Measurements from ENCODE around the gene DZANK1.

The DZANK1 gene

DNA sequence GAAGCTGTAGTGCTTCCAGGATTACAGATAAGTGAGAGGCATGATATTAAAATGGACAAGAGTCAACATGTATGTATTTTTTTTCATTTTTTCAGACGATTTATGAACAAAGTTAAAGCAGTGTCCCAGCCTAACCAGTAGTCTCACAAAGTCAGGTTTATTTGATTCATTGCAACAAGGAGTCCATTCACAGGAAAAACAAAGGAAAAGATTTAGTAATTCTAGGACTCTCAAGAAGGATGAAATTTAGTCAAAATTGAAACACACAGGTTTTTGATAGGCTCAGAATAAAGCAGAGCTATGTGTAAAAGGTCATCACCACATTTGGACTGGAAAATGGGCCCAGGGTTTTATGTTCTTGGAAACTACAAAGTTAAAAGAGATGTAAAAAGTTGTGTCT lies 94.5 kb downstream of the DZANK1 start:
- ChIA-PET POLR2A (no interaction called here), CTCF (no interaction called here)
- Histone ChIP-seq H3K9me3 (ENCODE audit: control insufficient read depth, insufficient read depth, low read depth, low read length) (no peaks in the 10 kb centered on the region), H3K4me3 (ENCODE audit: low read depth, low read length) (no peak overlapping the region), H3K36me3 (ENCODE audit: control insufficient read depth in 2 of 2, insufficient read depth in 1 of 2, low read length in 2 of 2) (no peaks in the 10 kb centered on the region), H3K4me1 (ENCODE audit: control insufficient read depth, insufficient read depth, low read length) (no peaks in the 10 kb centered on the region), H3K27ac (ENCODE audit: extremely low read depth, low read depth, low read length) (no peak overlapping the region)
- TF ChIP-seq ZNF391 (tag by site-specific recombination; IDR thresholded peaks at IDR 0.05; ENCODE audit: borderline replicate concordance, low read depth) (no peak), ZNF677 (tag by site-specific recombination; IDR thresholded peaks at IDR 0.05) (no peak), ZNF621 (tag by site-specific recombination; IDR thresholded peaks at IDR 0.05) (no peak), ZNF274 (IDR thresholded peaks at IDR 0.05; ENCODE audit: low read length) (no peak), ZNF274 (tag by site-specific recombination; IDR thresholded peaks at IDR 0.05; ENCODE audit: borderline replicate concordance) (no peak), MYNN (tag by site-specific recombination; IDR thresholded peaks at IDR 0.05; ENCODE audit: borderline replicate concordance) (no peak)
- TF ChIP-seq, protein P1, sequence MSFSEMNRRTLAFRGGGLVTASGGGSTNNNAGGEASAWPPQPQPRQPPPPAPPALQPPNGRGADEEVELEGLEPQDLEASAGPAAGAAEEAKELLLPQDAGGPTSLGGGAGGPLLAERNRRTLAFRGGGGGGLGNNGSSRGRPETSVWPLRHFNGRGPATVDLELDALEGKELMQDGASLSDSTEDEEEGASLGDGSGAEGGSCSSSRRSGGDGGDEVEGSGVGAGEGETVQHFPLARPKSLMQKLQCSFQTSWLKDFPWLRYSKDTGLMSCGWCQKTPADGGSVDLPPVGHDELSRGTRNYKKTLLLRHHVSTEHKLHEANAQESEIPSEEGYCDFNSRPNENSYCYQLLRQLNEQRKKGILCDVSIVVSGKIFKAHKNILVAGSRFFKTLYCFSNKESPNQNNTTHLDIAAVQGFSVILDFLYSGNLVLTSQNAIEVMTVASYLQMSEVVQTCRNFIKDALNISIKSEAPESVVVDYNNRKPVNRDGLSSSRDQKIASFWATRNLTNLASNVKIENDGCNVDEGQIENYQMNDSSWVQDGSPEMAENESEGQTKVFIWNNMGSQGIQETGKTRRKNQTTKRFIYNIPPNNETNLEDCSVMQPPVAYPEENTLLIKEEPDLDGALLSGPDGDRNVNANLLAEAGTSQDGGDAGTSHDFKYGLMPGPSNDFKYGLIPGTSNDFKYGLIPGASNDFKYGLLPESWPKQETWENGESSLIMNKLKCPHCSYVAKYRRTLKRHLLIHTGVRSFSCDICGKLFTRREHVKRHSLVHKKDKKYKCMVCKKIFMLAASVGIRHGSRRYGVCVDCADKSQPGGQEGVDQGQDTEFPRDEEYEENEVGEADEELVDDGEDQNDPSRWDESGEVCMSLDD (tag by site-specific recombination; IDR thresholded peaks at IDR 0.05) = no peak
- TF ChIP-seq, protein P2, sequence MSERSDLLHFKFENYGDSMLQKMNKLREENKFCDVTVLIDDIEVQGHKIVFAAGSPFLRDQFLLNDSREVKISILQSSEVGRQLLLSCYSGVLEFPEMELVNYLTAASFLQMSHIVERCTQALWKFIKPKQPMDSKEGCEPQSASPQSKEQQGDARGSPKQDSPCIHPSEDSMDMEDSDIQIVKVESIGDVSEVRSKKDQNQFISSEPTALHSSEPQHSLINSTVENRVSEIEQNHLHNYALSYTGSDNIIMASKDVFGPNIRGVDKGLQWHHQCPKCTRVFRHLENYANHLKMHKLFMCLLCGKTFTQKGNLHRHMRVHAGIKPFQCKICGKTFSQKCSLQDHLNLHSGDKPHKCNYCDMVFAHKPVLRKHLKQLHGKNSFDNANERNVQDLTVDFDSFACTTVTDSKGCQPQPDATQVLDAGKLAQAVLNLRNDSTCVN (tag by site-specific recombination; optimal IDR thresholded peaks at IDR 0.05) = no peak

DNA sequence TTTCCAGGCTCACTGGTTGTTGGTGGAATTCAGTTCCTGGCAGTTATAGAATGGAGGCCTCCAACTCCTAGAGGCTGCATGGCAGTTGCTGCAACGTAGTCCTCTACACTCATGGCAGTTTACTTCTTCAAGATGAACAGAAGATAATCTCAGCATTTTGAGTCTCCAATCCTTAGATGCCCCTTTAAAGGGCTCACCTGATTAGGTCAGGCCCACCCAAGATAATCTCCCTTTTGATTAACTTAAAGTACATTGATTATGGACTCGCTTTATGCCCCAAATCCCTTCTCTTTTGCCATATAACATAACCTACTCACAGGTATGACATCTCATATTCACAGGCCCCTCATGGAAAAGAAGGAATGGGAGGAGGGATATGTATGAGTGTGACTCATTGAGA lies 102.1 kb downstream of the DZANK1 start:
- ChIA-PET CTCF (no interaction called here), POLR2A (no interaction called here)
- Histone ChIP-seq H3K27ac (ENCODE audit: extremely low read depth, low read depth, low read length) (no peak overlapping the region), H3K9me3 (ENCODE audit: control insufficient read depth, insufficient read depth, low read depth, low read length) (no peaks in the 10 kb centered on the region), H3K36me3 (ENCODE audit: control insufficient read depth in 2 of 2, insufficient read depth in 1 of 2, low read length in 2 of 2) (no peaks in the 10 kb centered on the region), H3K4me3 (ENCODE audit: low read depth, low read length) (no peak overlapping the region), H3K4me1 (ENCODE audit: control insufficient read depth, insufficient read depth, low read length) (no peaks in the 10 kb centered on the region)
- TF ChIP-seq ZFP37 (tag by site-specific recombination; IDR thresholded peaks at IDR 0.05) (no peak), ZNF10 (tag by site-specific recombination; IDR thresholded peaks at IDR 0.05) (peak; percentile 99), ZNF776 (tag by site-specific recombination; IDR thresholded peaks at IDR 0.05; ENCODE audit: borderline replicate concordance) (no peak), ZNF302 (tag by site-specific recombination; IDR thresholded peaks at IDR 0.05; ENCODE audit: low read depth) (no peak), TCF7L2 (IDR thresholded peaks at IDR 0.05; ENCODE audit: borderline replicate concordance, low read depth, low read length) (no peak), SP3 (tag by site-specific recombination; IDR thresholded peaks at IDR 0.05) (no peak), ZNF311 (tag by site-specific recombination; IDR thresholded peaks at IDR 0.05; ENCODE audit: borderline replicate concordance) (no peak)
- TF ChIP-seq, protein P3, sequence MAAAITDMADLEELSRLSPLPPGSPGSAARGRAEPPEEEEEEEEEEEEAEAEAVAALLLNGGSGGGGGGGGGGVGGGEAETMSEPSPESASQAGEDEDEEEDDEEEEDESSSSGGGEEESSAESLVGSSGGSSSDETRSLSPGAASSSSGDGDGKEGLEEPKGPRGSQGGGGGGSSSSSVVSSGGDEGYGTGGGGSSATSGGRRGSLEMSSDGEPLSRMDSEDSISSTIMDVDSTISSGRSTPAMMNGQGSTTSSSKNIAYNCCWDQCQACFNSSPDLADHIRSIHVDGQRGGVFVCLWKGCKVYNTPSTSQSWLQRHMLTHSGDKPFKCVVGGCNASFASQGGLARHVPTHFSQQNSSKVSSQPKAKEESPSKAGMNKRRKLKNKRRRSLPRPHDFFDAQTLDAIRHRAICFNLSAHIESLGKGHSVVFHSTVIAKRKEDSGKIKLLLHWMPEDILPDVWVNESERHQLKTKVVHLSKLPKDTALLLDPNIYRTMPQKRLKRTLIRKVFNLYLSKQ (tag by site-specific recombination; IDR thresholded peaks at IDR 0.05; ENCODE audit: borderline replicate concordance) = no peak

DNA sequence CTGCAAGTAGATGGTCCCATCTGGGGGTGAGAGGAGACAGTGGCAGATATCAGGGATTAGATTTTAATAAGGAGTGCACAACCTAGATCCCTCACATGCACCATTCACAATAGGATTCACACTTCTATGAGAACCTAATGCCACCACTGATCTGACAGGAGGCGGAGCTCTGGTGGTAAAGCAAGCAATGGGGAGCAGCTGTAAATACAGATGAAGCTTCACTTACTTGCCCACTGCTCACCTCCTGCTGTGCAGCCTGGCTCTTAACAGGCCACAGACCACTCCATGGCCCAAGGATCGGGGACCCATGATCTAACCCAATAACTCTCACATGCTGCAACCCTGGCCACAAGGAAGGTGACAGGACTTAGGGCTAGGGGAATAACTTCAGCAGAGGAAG lies 103.1 kb downstream of the DZANK1 start:
- no peak for TF ChIP-seq ZNF10 (tag by site-specific recombination; IDR thresholded peaks at IDR 0.05)
- TF ChIP-seq ZNF501 (tag by site-specific recombination; IDR thresholded peaks at IDR 0.05) = no peak
- no peak for TF ChIP-seq ZNF677 (tag by site-specific recombination; IDR thresholded peaks at IDR 0.05)
- TF ChIP-seq YY1 (tag by site-specific recombination; IDR thresholded peaks at IDR 0.05) = no peak
- TF ChIP-seq ZNF610 (tag by site-specific recombination; IDR thresholded peaks at IDR 0.05; ENCODE audit: borderline replicate concordance) = peak; percentile 90; the same call in 1 of the 2 replicates
- H3K36me3 ChIP-seq (ENCODE audit: control insufficient read depth in 2 of 2, insufficient read depth in 1 of 2, low read length in 2 of 2) = no peaks in the 10 kb centered on the region

More for the DNA sequence above, 103.1 kb downstream of the DZANK1 start:
- CTCF ChIA-PET = no interaction called here
- Histone ChIP-seq H3K4me1 (ENCODE audit: control insufficient read depth, insufficient read depth, low read length) (no peaks in the 10 kb centered on the region), H3K9me3 (ENCODE audit: control insufficient read depth, insufficient read depth, low read depth, low read length) (no peaks in the 10 kb centered on the region), H3K4me3 (ENCODE audit: low read depth, low read length) (no peak overlapping the region), H3K27ac (ENCODE audit: extremely low read depth, low read depth, low read length) (no peak overlapping the region)
- POLR2A ChIA-PET = no interaction called here

All from HEK293 (cell line).